A549 (cell line): Measurements from ENCODE around the gene SUPT3H. TPM values are rescaled to one million over a fixed set of nuclear protein-coding genes. Genes with fewer than 3 reads are reported as not detected.
"Not testable (repeated sequence)": the region's sequence is repeated elsewhere in the genome, so short reads cannot be mapped to it uniquely, and the experiment has no call there.

ENCODE experiments used
- ATAC-seq, 2 experiments: fragments of 200-7000 bp in 1 of 2; fragments of >200 bp in 1 of 2; cut with Nextera tagmentation in 1 of 2; cut with Tn5 transposase in 1 of 2; 3 replicates each; pipeline versions ENCODE4 v1.8.0 to v1.9.1; 2018 to 2020; ENCODE audit warnings: mild to moderate bottlenecking in 1 of 2, moderate library complexity in 1 of 2
- CTCF ChIA-PET: fragments of 300-600 bp; sonication (Branson Sonifier 250); formaldehyde crosslinking; extraction: SDS; loops from one replicate; lab custom pipeline; 2021; ENCODE audit warnings: antibody characterized with exemption, inconsistent platforms; lab: Yijun Ruan, JAX
- POLR2A ChIA-PET: fragments of 350-600 bp; formaldehyde crosslinking; extraction: SDS; loops from one replicate; lab custom pipeline; 2021; ENCODE audit warnings: antibody characterized with exemption, inconsistent platforms; lab: Yijun Ruan, JAX
- DNase-seq, 2 experiments: peaks; one replicate each; pipeline versions ENCODE4 v3.0.0 to v3.0.0-alpha.2; 2011 to 2016; ENCODE audit warnings: low read depth in 1 of 2, low spot score in 1 of 2
- FAIRE-seq: peaks from 2 replicates; lab custom pipeline; 2011; peaks lifted over from hg19 to GRCh38; lab: Jason Lieb, UNC
- H3K27ac ChIP-seq, 2 experiments: fragments of >200 bp; sonication (Bioruptor Twin); formaldehyde crosslinking; 3 replicates each; pipeline ENCODE4 v1.5.1; 2016 to 2017
- H3K4me1 ChIP-seq: fragments of >200 bp; sonication (Bioruptor Twin); formaldehyde crosslinking; 3 replicates; pipeline ENCODE4 v1.6.1; 2016
- H3K4me2 ChIP-seq: fragments of >200 bp; sonication (Bioruptor Twin); formaldehyde crosslinking; 3 replicates; pipeline ENCODE4 v1.6.1; 2016
- H3K4me3 ChIP-seq: fragments of >200 bp; sonication (Bioruptor Twin); formaldehyde crosslinking; 3 replicates; pipeline ENCODE4 v1.5.1; 2016
- H3K9me3 ChIP-seq: fragments of >200 bp; sonication (Bioruptor Twin); formaldehyde crosslinking; 3 replicates; pipeline ENCODE4 v1.6.1; 2016
- BHLHE40 ChIP-seq: IDR thresholded peaks from 2 replicates; pipeline ENCODE4 v1.6.1; 2012; ENCODE audit warnings: low read depth, low read length, inconsistent platforms
- CBX8 ChIP-seq: fragments of 200-600 bp; sonication (generic); IDR thresholded peaks from 2 replicates; pipeline ENCODE4 v1.6.1; 2016
- EHF ChIP-seq: fragments of 250-450 bp; sonication (Bioruptor Pico); IDR thresholded peaks from 2 replicates; pipeline ENCODE4 v1.5.0; 2020; ENCODE audit warnings: mild to moderate bottlenecking
- EHMT2 ChIP-seq: fragments of 200-600 bp; sonication (generic); IDR thresholded peaks from 2 replicates; pipeline ENCODE4 v1.6.1; 2016; ENCODE audit warnings: antibody characterized with exemption, low read depth, mild to moderate bottlenecking, moderate library complexity
- GATA3 ChIP-seq: IDR thresholded peaks from 2 replicates; pipeline ENCODE4 v1.6.1; 2012; ENCODE audit warnings: borderline replicate concordance
- HEYL ChIP-seq: fragments of 250-450 bp; sonication (Bioruptor Pico); IDR thresholded peaks from 2 replicates; pipeline ENCODE4 v1.8.0; 2021; ENCODE audit warnings: mild to moderate bottlenecking, moderate library complexity
- HOXB13 ChIP-seq: fragments of 250-450 bp; sonication (Bioruptor Pico); IDR thresholded peaks from 2 replicates; pipeline ENCODE4 v1.5.0; 2020; ENCODE audit warnings: low read depth, mild to moderate bottlenecking, moderate library complexity
- JUNB ChIP-seq: fragments of >200 bp; sonication (Bioruptor Twin); formaldehyde crosslinking; IDR thresholded peaks from 2 replicates; pipeline ENCODE4 v1.6.1; 2016
- KDM5A ChIP-seq: fragments of 200-600 bp; sonication (generic); IDR thresholded peaks from 2 replicates; pipeline ENCODE4 v1.6.1; 2016; ENCODE audit warnings: antibody characterized with exemption, mild to moderate bottlenecking
- MAZ ChIP-seq: fragments of 150-350 bp; IDR thresholded peaks from 2 replicates; pipeline ENCODE4 v1.6.1; 2014; ENCODE audit warnings: antibody characterized with exemption, low read depth, low read length, borderline replicate concordance
- MYC ChIP-seq: IDR thresholded peaks from 2 replicates; pipeline ENCODE4 v1.6.1; 2012; ENCODE audit warnings: mild to moderate bottlenecking, inconsistent platforms, low read length, improper control_type of control experiment, borderline replicate concordance
- NPAS2 ChIP-seq: fragments of 250-450 bp; sonication (Bioruptor Pico); IDR thresholded peaks from 2 replicates; pipeline ENCODE4 v1.8.0; 2022; ENCODE audit warnings: mild to moderate bottlenecking, moderate library complexity, borderline replicate concordance
- NR3C1 ChIP-seq: fragments of >200 bp; sonication (Bioruptor Twin); formaldehyde crosslinking; IDR thresholded peaks from 3 replicates; pipeline ENCODE4 v1.6.1; 2017
- POLR2A ChIP-seq: IDR thresholded peaks from 2 replicates; pipeline ENCODE4 v1.6.1; 2012; ENCODE audit warnings: mild to moderate bottlenecking, low read length
- RAD21 ChIP-seq, 2 experiments: fragments of >200 bp in 1 of 2; sonication (Bioruptor Twin) in 1 of 2; formaldehyde crosslinking in 1 of 2; IDR thresholded peaks in 1 of 2; conservative IDR thresholded peaks in 1 of 2; 2 replicates in 1 of 2; 3 replicates in 1 of 2; pipeline ENCODE4 v1.6.1; 2012 to 2018; ENCODE audit warnings: inconsistent platforms in 1 of 2
- RARB ChIP-seq: fragments of 250-450 bp; sonication (Bioruptor Pico); IDR thresholded peaks from 2 replicates; pipeline ENCODE4 v1.8.0; 2021; ENCODE audit warnings: mild to moderate bottlenecking, moderate library complexity
- RCOR1 ChIP-seq: fragments of 150-350 bp; IDR thresholded peaks from 2 replicates; pipeline ENCODE4 v1.6.1; 2014; ENCODE audit warnings: antibody characterized with exemption, low read length, low read depth
- RNF2 ChIP-seq: fragments of 200-600 bp; sonication (generic); IDR thresholded peaks from 2 replicates; pipeline ENCODE4 v1.6.1; 2016; ENCODE audit warnings: low read depth, mild to moderate bottlenecking, antibody characterized with exemption, moderate library complexity, borderline replicate concordance
- TP53 ChIP-seq: fragments of 250-450 bp; sonication (Bioruptor Pico); IDR thresholded peaks from 2 replicates; pipeline ENCODE4 v1.5.0; 2021; ENCODE audit warnings: mild to moderate bottlenecking, moderate library complexity
- ZFP36 ChIP-seq: fragments of 450-650 bp; IDR thresholded peaks from 2 replicates; pipeline ENCODE4 v1.6.1; 2014; ENCODE audit warnings: borderline replicate concordance; ENCODE audit not compliant: partially characterized antibody
- WGBS: methylation state at CpG from one replicate; pipeline ENCODE4 v1.1.6; 2017; ENCODE audit errors: missing lambda C conversion rate; 5-methylcytosine and 5-hydroxymethylcytosine counted together
- polyA plus RNA-seq, 4 experiments: library from polyadenylated mRNA; depleted of rRNA in 3 of 4; stranded (reverse); fragments of >200 nt; fragmentation: RNase III in 1 of 4; extraction: RNeasy Plus Mini Kit Qiagen cat#74134 plus additional on column Dnase treatment in 1 of 4; gene quantifications; 2 replicates in 3 of 4; 3 replicates in 1 of 4; pipeline ENCODE4 v1.2.3, GENCODE V29; 2011 to 2017
- TF ChIP-seq, protein P1 (sequence below): IDR thresholded peaks from 2 replicates; pipeline ENCODE4 v1.6.1; 2012; ENCODE audit warnings: low read depth, borderline replicate concordance
- TF ChIP-seq, protein P2 (sequence below): fragments of 250-450 bp; sonication (Bioruptor Pico); IDR thresholded peaks from 2 replicates; pipeline ENCODE4 v1.5.0; 2020; ENCODE audit warnings: low read depth, mild to moderate bottlenecking, moderate library complexity

The SUPT3H gene
- polyA plus RNA-seq, 2 of the 4 experiments (the other 2 are of a cell fraction): 4.3 to 6.2 TPM

DNA sequence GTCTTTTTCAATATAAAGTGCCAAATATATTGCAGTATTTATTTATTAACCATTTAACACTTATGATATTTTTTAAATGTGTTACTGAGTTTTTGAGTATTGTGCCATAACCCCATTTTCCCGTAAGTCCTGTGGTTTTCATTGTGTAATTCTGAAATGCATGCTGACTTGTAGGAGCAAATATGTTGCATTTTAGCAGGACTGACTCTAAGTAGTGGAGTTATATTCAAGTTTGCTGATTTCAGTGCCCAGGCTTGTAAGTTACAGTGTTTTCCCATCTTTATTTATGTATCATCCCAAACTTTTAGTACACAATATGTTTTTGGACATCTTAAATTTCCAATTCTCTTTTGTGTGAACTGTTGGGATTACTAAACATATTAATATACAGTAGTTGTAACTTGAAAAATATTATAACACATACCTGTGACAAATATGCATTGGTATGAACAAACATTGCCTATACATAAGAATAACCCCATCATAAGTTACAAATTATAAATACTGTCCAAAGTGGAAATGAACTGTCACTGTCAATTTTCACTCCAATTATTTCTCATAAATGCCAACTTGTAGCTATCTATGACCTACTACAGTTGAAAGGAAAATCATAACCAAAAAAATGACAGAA, 228.9 kb downstream of the SUPT3H start:
- TF ChIP-seq BHLHE40: no peak
- TF ChIP-seq HEYL (CRISPR knock-in tag): no peak
- no peak for TF ChIP-seq POLR2A
- TF ChIP-seq, protein P1, sequence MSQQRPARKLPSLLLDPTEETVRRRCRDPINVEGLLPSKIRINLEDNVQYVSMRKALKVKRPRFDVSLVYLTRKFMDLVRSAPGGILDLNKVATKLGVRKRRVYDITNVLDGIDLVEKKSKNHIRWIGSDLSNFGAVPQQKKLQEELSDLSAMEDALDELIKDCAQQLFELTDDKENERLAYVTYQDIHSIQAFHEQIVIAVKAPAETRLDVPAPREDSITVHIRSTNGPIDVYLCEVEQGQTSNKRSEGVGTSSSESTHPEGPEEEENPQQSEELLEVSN: no peak
- no peak for TF ChIP-seq RCOR1
- TF ChIP-seq KDM5A: no peak
- TF ChIP-seq GATA3: no peak
- no peak for TF ChIP-seq EHF (CRISPR knock-in tag)
- TF ChIP-seq NR3C1: no peak
- no peak for TF ChIP-seq JUNB
- TF ChIP-seq MAZ: no peak
- no peak for TF ChIP-seq TP53 (CRISPR knock-in tag)
- POLR2A ChIA-PET: no interaction called here
- DNase-seq: no peak
- H3K27ac ChIP-seq: no peak overlapping the region
- H3K9me3 ChIP-seq: no peaks in the 10 kb centered on the region; the same call in 2 of the 3 replicates
- no peak overlapping the region for H3K4me2 ChIP-seq
- WGBS: 71% methylated on average over 1 of the region's 1 CpG
- ATAC-seq: no peak
- no peak overlapping the region for H3K4me3 ChIP-seq
- FAIRE-seq: no peak
- CTCF ChIA-PET: interaction anchor here (0.6 kb wide), 1 partner anchor 230 kb away, joined by 3 read pairs; no protein-coding TSS in a partner anchor
- H3K4me1 ChIP-seq: no peaks in the 10 kb centered on the region

DNA sequence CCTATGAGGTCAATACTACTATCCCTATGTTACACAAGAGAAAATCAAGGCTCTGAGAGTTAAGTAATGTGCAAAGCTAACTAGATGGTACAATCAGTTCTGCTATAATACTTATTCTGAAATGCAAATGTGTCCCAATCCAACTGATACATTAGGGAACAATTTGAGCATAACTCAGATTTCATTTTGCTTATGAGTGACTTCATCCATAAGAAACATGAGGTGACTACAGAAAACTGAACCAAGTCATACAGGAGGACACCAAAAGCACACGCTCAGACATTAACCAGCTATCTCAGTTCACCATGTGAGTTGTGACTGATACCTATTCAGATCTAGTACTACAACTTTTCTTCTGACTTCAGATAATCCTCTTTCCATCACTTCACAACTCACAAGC, 229.5 kb downstream of the SUPT3H start:
- POLR2A ChIA-PET: no interaction called here
- no peak for DNase-seq
- WGBS: 95% methylated on average over 1 of the region's 1 CpG
- no peaks in the 10 kb centered on the region; the same call in 2 of the 3 replicates for H3K9me3 ChIP-seq
- CTCF ChIA-PET: interaction anchor here (0.6 kb wide), 1 partner anchor 230 kb away, joined by 3 read pairs; no protein-coding TSS in a partner anchor
- no peaks in the 10 kb centered on the region for H3K4me1 ChIP-seq
- TF ChIP-seq, protein P2, sequence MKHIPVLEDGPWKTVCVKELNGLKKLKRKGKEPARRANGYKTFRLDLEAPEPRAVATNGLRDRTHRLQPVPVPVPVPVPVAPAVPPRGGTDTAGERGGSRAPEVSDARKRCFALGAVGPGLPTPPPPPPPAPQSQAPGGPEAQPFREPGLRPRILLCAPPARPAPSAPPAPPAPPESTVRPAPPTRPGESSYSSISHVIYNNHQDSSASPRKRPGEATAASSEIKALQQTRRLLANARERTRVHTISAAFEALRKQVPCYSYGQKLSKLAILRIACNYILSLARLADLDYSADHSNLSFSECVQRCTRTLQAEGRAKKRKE: no peak
- TF ChIP-seq EHF (CRISPR knock-in tag): no peak
- TF ChIP-seq TP53 (CRISPR knock-in tag): no peak
- no peak for TF ChIP-seq RNF2
- no peak for TF ChIP-seq RARB (CRISPR knock-in tag)
- no peak for ATAC-seq
- no peak for FAIRE-seq
- H3K4me3 ChIP-seq: no peak overlapping the region
- no peak overlapping the region for H3K4me2 ChIP-seq
- H3K27ac ChIP-seq: no peak overlapping the region

DNA sequence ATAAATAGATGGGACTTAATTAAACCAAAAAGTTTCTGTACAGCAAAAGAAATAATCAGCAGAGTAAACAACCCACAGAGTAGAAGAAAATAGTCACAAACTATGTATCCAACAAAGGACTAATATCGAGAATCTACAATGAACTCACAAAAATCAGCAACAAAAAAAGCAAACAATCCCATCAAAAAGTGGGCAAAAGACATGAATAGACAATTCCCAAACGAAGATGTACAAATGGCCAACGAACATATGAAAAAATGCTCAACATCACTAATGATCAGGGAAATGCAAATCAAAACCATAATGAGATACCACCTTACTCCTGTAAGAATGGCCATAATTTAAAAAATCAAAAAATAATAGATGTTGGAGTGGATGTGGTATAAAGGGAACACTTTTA, 232.1 kb downstream of the SUPT3H start:
- FAIRE-seq, POLR2A ChIA-PET, DNase-seq, ATAC-seq, H3K4me3 ChIP-seq, CTCF ChIA-PET, H3K4me2 ChIP-seq, H3K9me3 ChIP-seq, H3K4me1 ChIP-seq, H3K27ac ChIP-seq: not testable (repeated sequence)
- WGBS: 42% methylated on average over 3 of the region's 3 CpGs

DNA sequence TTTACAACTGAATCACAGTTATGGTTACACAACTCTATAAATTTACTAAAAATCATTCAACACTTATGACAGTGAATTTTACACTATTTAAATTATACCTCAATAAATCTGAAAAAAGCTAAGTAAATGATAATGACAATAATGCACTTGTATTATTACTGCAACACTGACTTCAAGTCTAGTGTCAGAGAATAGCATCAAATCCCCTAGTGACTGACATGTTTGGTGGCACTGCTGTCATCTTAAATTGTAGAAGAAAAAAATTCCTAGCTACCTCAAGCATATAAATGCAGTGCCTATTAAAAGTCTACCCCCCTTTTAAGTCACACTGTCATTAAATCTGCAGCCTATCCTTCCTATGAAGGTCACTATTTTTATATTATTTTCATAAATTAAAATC, 239.0 kb downstream of the SUPT3H start:
- TF ChIP-seq, protein P1: no peak
- no peak for TF ChIP-seq TP53 (CRISPR knock-in tag)
- no peak for TF ChIP-seq RCOR1
- TF ChIP-seq HOXB13 (CRISPR knock-in tag): no peak
- TF ChIP-seq CBX8: no peak
- TF ChIP-seq ZFP36: no peak
- TF ChIP-seq EHF (CRISPR knock-in tag): no peak
- no peak for TF ChIP-seq NPAS2 (CRISPR knock-in tag)
- TF ChIP-seq EHMT2: no peak
- TF ChIP-seq RAD21 (conservative IDR thresholded peaks at IDR 0.05 in 1 of 2, IDR thresholded peaks at IDR 0.05 in 1 of 2): no peak
- TF ChIP-seq MYC: no peak
- no peak for FAIRE-seq
- DNase-seq: no peak
- no peaks in the 10 kb centered on the region; the same call in 2 of the 3 replicates for H3K9me3 ChIP-seq
- H3K4me2 ChIP-seq: no peak overlapping the region
- POLR2A ChIA-PET: no interaction called here
- H3K27ac ChIP-seq: no peak overlapping the region
- H3K4me1 ChIP-seq: no peaks in the 10 kb centered on the region
- H3K4me3 ChIP-seq: no peak overlapping the region
- CTCF ChIA-PET: no interaction called here
- ATAC-seq: no peak
